Thymus (tissue), 11 donors: ENCODE results near the gene PSMD11. TPM values are rescaled to one million over a fixed set of nuclear protein-coding genes. Genes with fewer than 3 reads are reported as not detected.

ENCODE experiments used
- DNase-seq, 9 donors: peaks; one replicate each; pipeline ENCODE4 v3.0.0-alpha.2; 2013; ENCODE audit warnings: low spot score in 9 of 9, low read depth in 6 of 9, missing footprints in 1 of 9
- H3K27ac ChIP-seq, 2 donors: one replicate each; pipeline ENCODE4 v1.5.1; 2013; ENCODE audit warnings: control low read depth in 1 of 2, low read depth in 1 of 2, low read length in 1 of 2, mild to moderate bottlenecking in 1 of 2, moderate library complexity in 1 of 2
- H3K27me3 ChIP-seq, 2 donors: one replicate each; pipeline ENCODE4 v1.5.1; 2013; ENCODE audit warnings: low read length in 1 of 2; ENCODE audit not compliant: control insufficient read depth in 2 of 2, insufficient read depth in 1 of 2
- H3K36me3 ChIP-seq, 2 donors: one replicate each; pipeline ENCODE4 v1.5.1; 2013; ENCODE audit warnings: low read length in 1 of 2, mild to moderate bottlenecking in 1 of 2, moderate library complexity in 1 of 2; ENCODE audit not compliant: control insufficient read depth in 2 of 2, insufficient read depth in 2 of 2
- H3K4me1 ChIP-seq, 2 donors: one replicate each; pipeline ENCODE4 v1.5.1; 2013; ENCODE audit warnings: low read length in 2 of 2; ENCODE audit not compliant: control insufficient read depth in 2 of 2, insufficient read depth in 2 of 2
- H3K4me3 ChIP-seq, 2 donors: one replicate each; pipeline ENCODE4 v1.5.1; 2013; ENCODE audit warnings: low read length in 2 of 2, control low read depth in 1 of 2, mild to moderate bottlenecking in 1 of 2
- H3K9me3 ChIP-seq, 2 donors: one replicate each; pipeline ENCODE4 v1.5.1; 2013; ENCODE audit warnings: low read length in 1 of 2, mild to moderate bottlenecking in 1 of 2; ENCODE audit not compliant: control insufficient read depth in 2 of 2, insufficient read depth in 1 of 2
- WGBS: extraction: QIAGEN DNeasy Blood & Tissue Kit; methylation state at CpG from one replicate; pipeline ENCODE4 v1.1.7; 2013; 5-methylcytosine and 5-hydroxymethylcytosine counted together
- polyA plus RNA-seq: library from polyadenylated mRNA; stranded (reverse); fragments of 200-250 nt; gene quantifications from one replicate; pipeline ENCODE4 v1.2.3, GENCODE V29; 2013
- total RNA-seq: library from RNA; stranded (reverse); fragments of 120-200 nt; gene quantifications from one replicate; pipeline ENCODE4 v1.2.4, GENCODE V29; 2013
- donor health status: healthy.

Gene PSMD11
- total and polyA plus RNA-seq, 2 donors = 49.6 to 57.3 TPM

GRCh38 chr17:32496395-32497073, 52.2 kb downstream of the PSMD11 start:
- Histone ChIP-seq H3K27ac (no peak overlapping the region), H3K4me1 (peaks cover 15 to 23% of the 10 kb centered on the region in 2 donors), H3K27me3 (peaks cover 0 to 18% of the 10 kb centered on the region in 2 donors), H3K4me3 (no peak overlapping the region), H3K9me3 (peaks cover 0 to 3% of the 10 kb centered on the region in 2 donors), H3K36me3 (no peaks in the 10 kb centered on the region)
- WGBS = 93% methylated on average over 16 of the region's 16 CpGs
- DNase-seq = no peak

GRCh38 chr17:32497431-32498205, 53.3 kb downstream of the PSMD11 start:
- peaks cover 0 to 3% of the 10 kb centered on the region in 2 donors for H3K9me3 ChIP-seq
- WGBS = 96% methylated on average over 18 of the region's 18 CpGs
- no peak overlapping the region for H3K4me3 ChIP-seq
- H3K27ac ChIP-seq = peak overlapping the region in 1 of 2 donors; percentile 26
- H3K27me3 ChIP-seq = peaks cover 0 to 18% of the 10 kb centered on the region in 2 donors
- no peaks in the 10 kb centered on the region for H3K36me3 ChIP-seq
- H3K4me1 ChIP-seq = peaks cover 10 to 20% of the 10 kb centered on the region in 2 donors
- DNase-seq = no peak

GRCh38 chr17:32498391-32498790, 54.1 kb downstream of the PSMD11 start:
- Histone ChIP-seq H3K36me3 (no peaks in the 10 kb centered on the region), H3K9me3 (no peaks in the 10 kb centered on the region), H3K27me3 (peaks cover 0 to 18% of the 10 kb centered on the region in 2 donors), H3K4me3 (no peak overlapping the region), H3K27ac (no peak overlapping the region), H3K4me1 (peaks cover 16 to 26% of the 10 kb centered on the region in 2 donors)
- 96% methylated on average over 9 of the region's 9 CpGs for WGBS
- DNase-seq = no peak

GRCh38 chr17:32502013-32502412, 57.7 kb downstream of the PSMD11 start:
- no peak overlapping the region for H3K4me3 ChIP-seq
- H3K9me3 ChIP-seq = no peaks in the 10 kb centered on the region
- peak overlapping the region in 1 of 2 donors; percentile 60 for H3K27ac ChIP-seq
- H3K27me3 ChIP-seq = no peaks in the 10 kb centered on the region
- no peaks in the 10 kb centered on the region for H3K36me3 ChIP-seq
- no peak for DNase-seq
- WGBS = 97% methylated on average over 3 of the region's 3 CpGs
- H3K4me1 ChIP-seq = peaks cover 34 to 38% of the 10 kb centered on the region in 2 donors

GRCh38 chr17:32502710-32503109, 58.4 kb downstream of the PSMD11 start:
- DNase-seq = no peak

GRCh38 chr17:32503251-32504165, 59.2 kb downstream of the PSMD11 start:
- peaks cover 34 to 38% of the 10 kb centered on the region in 2 donors for H3K4me1 ChIP-seq
- H3K9me3 ChIP-seq = peaks cover 0 to 3% of the 10 kb centered on the region in 2 donors
- no peaks in the 10 kb centered on the region for H3K27me3 ChIP-seq
- H3K4me3 ChIP-seq = peak overlapping the region; percentile 2 to 21
- no peaks in the 10 kb centered on the region for H3K36me3 ChIP-seq
- peak in 7 of 9 donors; percentile 70 to 94 (median 82) for DNase-seq
- 50% methylated on average over 7 of the region's 7 CpGs for WGBS
- peak overlapping the region; percentile 95 to 100 for H3K27ac ChIP-seq

More at GRCh38 chr17:32502710-32503109, 58.4 kb downstream of the PSMD11 start:
- Histone ChIP-seq H3K4me1 (peaks cover 34 to 38% of the 10 kb centered on the region in 2 donors), H3K27me3 (no peaks in the 10 kb centered on the region), H3K27ac (peak overlapping the region; percentile 95 to 100), H3K4me3 (no peak overlapping the region), H3K36me3 (no peaks in the 10 kb centered on the region), H3K9me3 (no peaks in the 10 kb centered on the region)
- WGBS = 90% methylated on average over 10 of the region's 10 CpGs

- no peak overlapping the region for H3K4me3 ChIP-seq
- H3K27me3 ChIP-seq = no peaks in the 10 kb centered on the region
- H3K36me3 ChIP-seq = no peaks in the 10 kb centered on the region
- WGBS = 89% methylated on average over 18 of the region's 18 CpGs
- DNase-seq = no peak
- peaks cover 34 to 38% of the 10 kb centered on the region in 2 donors for H3K4me1 ChIP-seq
- H3K27ac ChIP-seq = peak overlapping the region; percentile 95 to 100
- H3K9me3 ChIP-seq = peaks cover 0 to 3% of the 10 kb centered on the region in 2 donors
These were observed 60.1 kb downstream of the PSMD11 start for GRCh38 chr17:32504166-32504990.

- H3K27ac ChIP-seq = no peak overlapping the region
- WGBS = 98% methylated on average over 5 of the region's 5 CpGs
- H3K9me3 ChIP-seq = peaks cover 0 to 3% of the 10 kb centered on the region in 2 donors
- H3K4me3 ChIP-seq = no peak overlapping the region
- no peaks in the 10 kb centered on the region for H3K27me3 ChIP-seq
- DNase-seq = no peak
- no peaks in the 10 kb centered on the region for H3K36me3 ChIP-seq
- H3K4me1 ChIP-seq = peaks cover 22 to 30% of the 10 kb centered on the region in 2 donors
These were observed 64.6 kb downstream of the PSMD11 start for GRCh38 chr17:32508926-32509325.
